ENCODE data around the gene CUBN. TPM values are rescaled to one million over a fixed set of nuclear protein-coding genes. Genes with fewer than 3 reads are reported as not detected.

The CUBN gene
- total and polyA plus RNA-seq, 9 of the 15 experiments (the other 6 are each of a cell fraction or from before 2014, with no cell fraction given), result 0.04 to 0.33 (median 0.09) TPM

GRCh38 chr10:16884497-16884896 is 245.1 kb downstream of the CUBN start:
- Histone ChIP-seq H3K9me1 (ENCODE audit: control insufficient read depth, insufficient read depth, low read length) (no peaks in the 10 kb centered on the region), H3K4me1 (replicated peaks in 1 of 2; ENCODE audit: control insufficient read depth in 2 of 2, insufficient read depth in 2 of 2, low read length in 2 of 2) (no peaks in the 10 kb centered on the region), H3K9ac (ENCODE audit: insufficient read depth in 1 of 2, low read depth in 2 of 2, low read length in 2 of 2) (no peak overlapping the region), H3K9me3 (replicated peaks; ENCODE audit: control insufficient read depth, insufficient read depth, low read depth, low read length) (no peaks in the 10 kb centered on the region), H3K27ac (ENCODE audit: extremely low read depth, low read depth, low read length) (no peak overlapping the region), H3K27me3 (ENCODE audit: control insufficient read depth in 2 of 2, insufficient read depth in 2 of 2, low read length in 2 of 2) (0 out of 5 replicates have a peak, but pooled peaks cover 0 to 5% of the 10 kb centered on the region in 2 experiments), H3K36me3 (ENCODE audit: control insufficient read depth, insufficient read depth, low read length) (no peaks in the 10 kb centered on the region), H3K4me3 (no peak overlapping the region), H3K79me2 (ENCODE audit: control insufficient read depth, insufficient read depth, low read length) (no peaks in the 10 kb centered on the region), H4K20me1 (replicated peaks; ENCODE audit: control insufficient read depth, insufficient read depth, low read length) (no peaks in the 10 kb centered on the region), H3K4me2 (ENCODE audit: insufficient read depth, low read length) (no peak overlapping the region), H2AFZ (ENCODE audit: low read depth, low read length) (no peak overlapping the region)
- intact Hi-C loops (cut with micrococcal nuclease), result no loop called here
- FAIRE-seq (no peak), ATAC-seq (no peak), DNase-seq (ENCODE audit: extremely low read depth in 1 of 4, low spot score in 3 of 4) (no peak)
- TF ChIP-seq ZNF121 (CRISPR knock-in tag; conservative IDR thresholded peaks at IDR 0.05) (no peak), NR2F6 (CRISPR knock-in tag; IDR thresholded peaks at IDR 0.05) (no peak), TAF1 (IDR thresholded peaks at IDR 0.05; ENCODE audit: control insufficient read depth, extremely low read depth, insufficient read depth, low read length, severe bottlenecking) (no peak), POLR2H (tag; IDR thresholded peaks at IDR 0.05; ENCODE audit: low read depth) (no peak), ZNF133 (CRISPR knock-in tag; IDR thresholded peaks at IDR 0.05) (no peak), MAFF (IDR thresholded peaks at IDR 0.05; ENCODE audit: low read length) (no peak)
- 48% methylated on average over 2 of the region's 2 CpGs for WGBS (ENCODE audit: insufficient coverage, low coverage, missing lambda C conversion rate)
- CTCF ChIA-PET (ENCODE audit: low intra/inter-chr PET ratio), result no interaction called here
- POLR2A ChIA-PET, result interaction anchor here (0.7 to 0.8 kb wide), 2 partner anchors 13 to 70 kb away, joined by 3 read pairs; no protein-coding TSS in a partner anchor
- BruUV-seq (replicated peaks), result no TSS peak
- in situ Hi-C loops (cut with MboI), result no loop called here

- Histone ChIP-seq H3K4me1 (replicated peaks in 1 of 2; ENCODE audit: control insufficient read depth in 2 of 2, insufficient read depth in 2 of 2, low read length in 2 of 2) (no peaks in the 10 kb centered on the region), H3K27me3 (ENCODE audit: control insufficient read depth in 2 of 2, insufficient read depth in 2 of 2, low read length in 2 of 2) (0 out of 5 replicates have a peak, but pooled peaks cover 0 to 5% of the 10 kb centered on the region in 2 experiments), H3K9me3 (replicated peaks; ENCODE audit: control insufficient read depth, insufficient read depth, low read depth, low read length) (no peaks in the 10 kb centered on the region), H2AFZ (ENCODE audit: low read depth, low read length) (no peak overlapping the region), H3K9me1 (ENCODE audit: control insufficient read depth, insufficient read depth, low read length) (no peaks in the 10 kb centered on the region), H3K27ac (ENCODE audit: extremely low read depth, low read depth, low read length) (no peak overlapping the region), H3K9ac (ENCODE audit: insufficient read depth in 1 of 2, low read depth in 2 of 2, low read length in 2 of 2) (no peak overlapping the region), H3K4me3 (no peak overlapping the region), H4K20me1 (replicated peaks; ENCODE audit: control insufficient read depth, insufficient read depth, low read length) (no peaks in the 10 kb centered on the region), H3K79me2 (ENCODE audit: control insufficient read depth, insufficient read depth, low read length) (no peaks in the 10 kb centered on the region), H3K36me3 (ENCODE audit: control insufficient read depth, insufficient read depth, low read length) (no peaks in the 10 kb centered on the region), H3K4me2 (ENCODE audit: insufficient read depth, low read length) (no peak overlapping the region)
- DNase-seq (ENCODE audit: extremely low read depth in 1 of 4, low spot score in 3 of 4), result no peak
- intact Hi-C loops (cut with micrococcal nuclease) (no loop called here), in situ Hi-C loops (cut with MboI) (no loop called here)
- no peak for ATAC-seq
- WGBS (ENCODE audit: insufficient coverage, low coverage, missing lambda C conversion rate), result 50% methylated on average over 4 of the region's 4 CpGs
- no TSS peak for BruUV-seq (replicated peaks)
- CTCF ChIA-PET (ENCODE audit: low intra/inter-chr PET ratio), result no interaction called here
- POLR2A ChIA-PET, result interaction anchor here (0.7 kb wide), 1 partner anchor 308 kb away, joined by 3 read pairs; no protein-coding TSS in a partner anchor
- TF ChIP-seq BRD4 (IDR thresholded peaks at IDR 0.05) (no peak), BRF1 (IDR thresholded peaks at IDR 0.05; ENCODE audit: borderline replicate concordance, extremely low read depth, insufficient read length) (no peak), FOXJ2 (tag; IDR thresholded peaks at IDR 0.05) (no peak), NCOR1 (IDR thresholded peaks at IDR 0.05) (no peak), HCFC1 (IDR thresholded peaks at IDR 0.05; ENCODE audit: low read depth, low read length) (no peak), NCOA4 (IDR thresholded peaks at IDR 0.05; ENCODE audit: partially characterized antibody) (no peak), ZNF121 (CRISPR knock-in tag; conservative IDR thresholded peaks at IDR 0.05) (no peak), MLX (CRISPR knock-in tag; conservative IDR thresholded peaks at IDR 0.05) (no peak), HNRNPK (IDR thresholded peaks at IDR 0.05; ENCODE audit: low read depth, low read length, poor library complexity, severe bottlenecking) (no peak), STAT5B (CRISPR knock-in tag; IDR thresholded peaks at IDR 0.05) (no peak), NFRKB (IDR thresholded peaks at IDR 0.05; ENCODE audit: low read depth) (no peak)
- no peak for FAIRE-seq
Observed at GRCh38 chr10:16883084-16883483, 246.5 kb downstream of the CUBN start.

All from K562 (cell line).